ENCODE measurements around the gene GJB6.

DNA sequence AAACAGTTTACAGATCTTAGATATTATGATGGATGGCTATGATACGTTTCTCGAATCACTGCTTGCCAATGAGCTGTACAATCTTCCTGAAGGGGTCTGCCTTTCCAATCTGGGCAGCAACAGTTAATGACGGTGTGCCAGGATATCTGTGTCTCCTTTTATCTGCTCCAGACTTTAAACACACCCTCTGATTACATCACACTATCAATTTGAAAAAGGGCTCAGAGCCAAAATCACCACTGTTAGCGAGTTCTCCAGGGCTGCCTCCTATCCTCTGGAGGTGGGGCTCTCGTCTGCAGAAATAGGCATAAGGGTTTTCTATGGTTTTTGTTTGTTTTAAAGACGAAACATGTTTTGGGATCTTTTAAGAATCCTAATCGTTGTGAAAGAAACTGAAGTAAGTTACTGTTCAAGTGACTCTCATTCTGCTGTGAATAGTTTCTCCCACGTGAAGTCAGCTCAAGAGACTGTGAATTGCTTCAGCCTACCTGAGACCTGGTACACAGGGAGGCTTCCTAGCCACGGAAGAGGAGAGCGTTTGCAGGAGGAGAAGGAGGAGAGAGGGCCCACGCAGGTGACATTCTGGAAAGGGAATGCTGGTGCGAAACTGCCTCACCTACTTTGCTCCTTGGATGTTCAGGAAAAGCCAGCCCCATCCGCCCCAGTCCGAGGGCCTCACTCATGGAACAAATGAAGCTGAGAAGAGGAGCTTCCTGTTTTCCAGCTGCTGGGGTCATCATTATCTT lies 56.0 kb downstream of the GJB6 start:
- TF ChIP-seq CTCF (conservative IDR thresholded peaks at IDR 0.05 in 1 of 2, IDR thresholded peaks at IDR 0.05 in 1 of 2; ENCODE audit: extremely low read depth in 1 of 2, insufficient read depth in 1 of 2, low read depth in 1 of 2, low read length in 2 of 2) (no peak), EZH2 (IDR thresholded peaks at IDR 0.05; ENCODE audit: borderline replicate concordance, low read length) (no peak)
